HUES48 (cell line): Measurements from ENCODE around the gene CDH13.

Experiments
- H3K27ac ChIP-seq: one replicate; pipeline ENCODE4 v1.7.0; 2013; ENCODE audit warnings: low read depth, low read length, inconsistent platforms
- H3K27me3 ChIP-seq: 2 replicates; pipeline ENCODE4 v1.6.1; 2013; ENCODE audit warnings: mild to moderate bottlenecking, low read length; ENCODE audit not compliant: control insufficient read depth, insufficient read depth
- H3K36me3 ChIP-seq: 2 replicates; pipeline ENCODE4 v1.6.1; 2013; ENCODE audit warnings: low read length; ENCODE audit not compliant: control insufficient read depth, insufficient read depth
- H3K4me1 ChIP-seq: 2 replicates; pipeline ENCODE4 v1.6.1; 2013; ENCODE audit warnings: mild to moderate bottlenecking, low read length; ENCODE audit not compliant: control insufficient read depth, insufficient read depth
- H3K4me3 ChIP-seq: 2 replicates; pipeline ENCODE4 v1.5.1; 2013; ENCODE audit warnings: mild to moderate bottlenecking, low read depth, low read length
- H3K9ac ChIP-seq: 2 replicates; pipeline ENCODE4 v1.6.1; 2013; ENCODE audit warnings: mild to moderate bottlenecking, low read depth, low read length, moderate library complexity
- H3K9me3 ChIP-seq: 2 replicates; pipeline ENCODE4 v1.6.1; 2013; ENCODE audit warnings: low read length; ENCODE audit not compliant: control insufficient read depth, insufficient read depth

The CDH13 gene

DNA sequence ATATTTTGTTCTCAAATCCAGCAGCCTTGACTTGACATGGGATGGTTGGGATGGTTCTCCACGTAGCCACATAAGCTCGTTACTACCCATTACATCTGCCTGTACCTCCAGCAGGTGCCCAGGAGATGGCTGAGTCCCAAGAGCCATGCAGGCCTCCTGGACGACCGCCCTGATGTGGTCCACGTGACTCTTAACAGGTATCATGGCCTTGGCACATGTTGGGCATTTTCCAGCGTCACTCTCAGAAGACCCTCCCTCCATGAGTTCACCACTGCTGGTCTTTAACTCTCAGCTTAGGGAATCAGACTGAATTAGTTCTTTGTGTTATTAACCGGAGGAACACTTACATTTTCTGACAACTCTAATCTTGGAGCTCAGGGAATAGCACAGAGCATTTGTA is 161.5 kb downstream of the CDH13 start:
- no peaks in the 10 kb centered on the region for H3K36me3 ChIP-seq
- no peak overlapping the region for H3K27ac ChIP-seq
- H3K27me3 ChIP-seq, result no peaks in the 10 kb centered on the region
- peaks cover 3% of the 10 kb centered on the region for H3K4me1 ChIP-seq
- no peak overlapping the region for H3K4me3 ChIP-seq
- no peaks in the 10 kb centered on the region for H3K9me3 ChIP-seq
- H3K9ac ChIP-seq, result no peak overlapping the region

GRCh38 chr16:82788919-82789318 is 162.2 kb downstream of the CDH13 start:
- Histone ChIP-seq H3K27me3 (no peaks in the 10 kb centered on the region), H3K4me1 (no peaks in the 10 kb centered on the region), H3K36me3 (no peaks in the 10 kb centered on the region), H3K4me3 (no peak overlapping the region), H3K9me3 (no peaks in the 10 kb centered on the region), H3K9ac (no peak overlapping the region), H3K27ac (no peak overlapping the region)

GRCh38 chr16:82792693-82793092 is 165.9 kb downstream of the CDH13 start:
- no peaks in the 10 kb centered on the region for H3K4me1 ChIP-seq
- H3K4me3 ChIP-seq, result no peak overlapping the region
- H3K27ac ChIP-seq, result no peak overlapping the region
- no peaks in the 10 kb centered on the region for H3K27me3 ChIP-seq
- no peaks in the 10 kb centered on the region for H3K9me3 ChIP-seq
- H3K36me3 ChIP-seq, result no peaks in the 10 kb centered on the region
- H3K9ac ChIP-seq, result no peak overlapping the region

DNA sequence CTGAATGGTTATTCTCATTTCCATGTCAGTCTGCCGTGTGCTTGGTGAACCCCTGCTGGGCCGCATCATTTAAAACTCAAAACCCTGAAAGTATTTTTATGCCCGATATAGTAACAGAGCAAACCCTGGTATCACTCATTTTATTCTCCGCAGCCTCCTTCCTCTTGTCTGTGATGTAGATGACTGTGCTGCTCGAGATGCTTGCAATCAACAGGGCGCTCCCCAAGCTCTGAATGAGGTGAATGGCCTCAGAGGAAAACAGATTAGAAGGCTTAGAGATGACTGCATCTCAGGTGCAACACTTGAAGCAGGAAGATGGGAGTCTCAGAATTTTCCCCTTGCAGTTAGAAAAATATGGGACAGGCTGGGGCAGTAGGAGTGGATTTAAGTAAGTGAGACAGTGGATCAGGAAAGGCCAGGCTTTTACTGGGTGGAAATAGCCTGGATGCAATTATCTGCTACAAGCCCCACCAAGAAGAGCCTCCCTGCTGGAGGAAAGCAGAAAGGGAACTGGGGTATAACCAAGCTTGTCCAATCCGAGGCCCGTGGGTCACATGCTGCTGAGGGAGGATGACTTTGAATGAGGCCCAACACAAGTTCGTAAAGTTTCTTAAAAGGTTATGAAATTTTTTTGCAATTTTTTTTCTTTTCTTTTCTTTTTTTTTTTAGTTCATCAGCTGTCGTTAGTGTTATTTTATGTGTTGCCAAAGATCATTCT is 166.9 kb downstream of the CDH13 start:
- Histone ChIP-seq H3K4me3 (no peak overlapping the region), H3K4me1 (no peaks in the 10 kb centered on the region), H3K27me3 (no peaks in the 10 kb centered on the region), H3K27ac (no peak overlapping the region), H3K9ac (no peak overlapping the region), H3K36me3 (no peaks in the 10 kb centered on the region), H3K9me3 (no peaks in the 10 kb centered on the region)

DNA sequence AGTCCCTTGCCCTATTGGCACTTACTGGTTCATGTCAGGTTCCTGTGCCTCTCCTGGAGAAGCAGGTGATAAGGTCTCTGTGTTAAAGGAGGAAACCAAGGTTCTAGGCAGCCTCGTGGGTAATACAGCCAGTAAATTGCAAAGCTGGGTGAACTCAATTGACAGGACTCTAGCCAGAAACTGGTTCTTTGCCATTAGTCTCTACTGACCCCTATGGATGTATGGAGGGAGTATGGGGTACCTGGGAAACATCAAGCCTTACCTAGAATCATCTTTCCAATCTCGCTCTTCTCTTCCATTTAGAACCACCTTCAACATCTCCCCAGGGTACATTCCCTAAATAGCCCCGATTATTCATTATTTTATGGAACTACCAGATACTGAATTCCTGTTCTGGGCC is 169.3 kb downstream of the CDH13 start:
- Histone ChIP-seq H3K27me3 (no peaks in the 10 kb centered on the region), H3K36me3 (no peaks in the 10 kb centered on the region), H3K9ac (no peak overlapping the region), H3K4me3 (no peak overlapping the region), H3K4me1 (no peaks in the 10 kb centered on the region), H3K9me3 (no peaks in the 10 kb centered on the region), H3K27ac (no peak overlapping the region)

GRCh38 chr16:82801361-82801760 is 174.6 kb downstream of the CDH13 start:
- no peaks in the 10 kb centered on the region for H3K9me3 ChIP-seq

GRCh38 chr16:82805866-82806265 is 179.1 kb downstream of the CDH13 start:
- no peak overlapping the region for H3K9ac ChIP-seq
- no peak overlapping the region for H3K27ac ChIP-seq
- no peaks in the 10 kb centered on the region for H3K9me3 ChIP-seq
- H3K36me3 ChIP-seq, result no peaks in the 10 kb centered on the region
- no peaks in the 10 kb centered on the region for H3K4me1 ChIP-seq
- H3K27me3 ChIP-seq, result no peaks in the 10 kb centered on the region
- no peak overlapping the region for H3K4me3 ChIP-seq

More at GRCh38 chr16:82801361-82801760, 174.6 kb downstream of the CDH13 start:
- Histone ChIP-seq H3K4me3 (no peak overlapping the region), H3K27ac (no peak overlapping the region), H3K9ac (no peak overlapping the region), H3K36me3 (no peaks in the 10 kb centered on the region), H3K4me1 (no peaks in the 10 kb centered on the region), H3K27me3 (no peaks in the 10 kb centered on the region)

GRCh38 chr16:82807311-82807710 is 180.5 kb downstream of the CDH13 start:
- no peak overlapping the region for H3K4me3 ChIP-seq
- no peak overlapping the region for H3K27ac ChIP-seq
- H3K9me3 ChIP-seq, result no peaks in the 10 kb centered on the region
- H3K4me1 ChIP-seq, result no peaks in the 10 kb centered on the region
- H3K36me3 ChIP-seq, result no peaks in the 10 kb centered on the region
- no peaks in the 10 kb centered on the region for H3K27me3 ChIP-seq
- H3K9ac ChIP-seq, result no peak overlapping the region

- H3K27ac ChIP-seq, result no peak overlapping the region
- no peak overlapping the region for H3K9ac ChIP-seq
- no peaks in the 10 kb centered on the region for H3K36me3 ChIP-seq
- no peak overlapping the region for H3K4me3 ChIP-seq
- H3K9me3 ChIP-seq, result no peaks in the 10 kb centered on the region
- no peaks in the 10 kb centered on the region for H3K4me1 ChIP-seq
- H3K27me3 ChIP-seq, result no peaks in the 10 kb centered on the region
Measured at GRCh38 chr16:82808036-82808435, 181.3 kb downstream of the CDH13 start.

DNA sequence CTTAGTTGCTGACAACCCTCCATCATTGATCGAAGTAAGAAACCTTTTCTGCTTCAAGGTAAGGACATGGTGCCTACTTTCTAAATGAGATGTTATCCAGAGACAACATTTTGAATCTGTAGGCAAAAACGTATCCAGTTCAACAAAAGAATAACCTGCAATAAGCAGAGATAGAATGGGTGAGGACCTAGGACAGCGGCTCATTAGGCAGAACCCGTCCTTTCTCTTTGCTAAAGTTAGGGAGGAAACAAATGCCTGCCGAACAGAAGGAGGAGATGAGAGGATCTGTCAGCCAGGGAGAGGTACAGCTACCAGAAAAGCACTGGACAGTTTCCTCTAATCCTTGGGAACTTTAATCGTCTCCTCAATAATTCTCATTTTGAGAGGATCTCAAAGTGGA is 183.3 kb downstream of the CDH13 start:
- Histone ChIP-seq H3K9ac (no peak overlapping the region), H3K27ac (no peak overlapping the region), H3K36me3 (no peaks in the 10 kb centered on the region), H3K27me3 (no peaks in the 10 kb centered on the region), H3K9me3 (no peaks in the 10 kb centered on the region), H3K4me3 (no peak overlapping the region), H3K4me1 (no peaks in the 10 kb centered on the region)

GRCh38 chr16:82814059-82814458 is 187.3 kb downstream of the CDH13 start:
- H3K9ac ChIP-seq, result no peak overlapping the region
- no peaks in the 10 kb centered on the region for H3K36me3 ChIP-seq
- H3K4me3 ChIP-seq, result no peak overlapping the region
- peaks cover 9% of the 10 kb centered on the region for H3K4me1 ChIP-seq
- no peaks in the 10 kb centered on the region for H3K27me3 ChIP-seq
- H3K9me3 ChIP-seq, result no peaks in the 10 kb centered on the region
- no peak overlapping the region for H3K27ac ChIP-seq
